CD14-positive monocyte (primary cell): Measurements from ENCODE around the gene HLA-F. TPM values are rescaled to one million over a fixed set of nuclear protein-coding genes. Genes with fewer than 3 reads are reported as not detected.

Experiments used
- DNase-seq, 3 donors: peaks; one replicate each; pipeline ENCODE4 v3.0.0-alpha.2; 2011 to 2022
- H2AFZ ChIP-seq: 2 replicates; pipeline ENCODE4 v1.6.0; 2012; ENCODE audit warnings: mild to moderate bottlenecking, low read depth, low read length, inconsistent platforms; ENCODE audit not compliant: insufficient read depth, poor library complexity, severe bottlenecking
- H3K27ac ChIP-seq, 2 donors: 1 replicate in 1 of 2; 2 replicates in 1 of 2; pipeline ENCODE4 v1.5.1; 2012 to 2013; ENCODE audit warnings: low read length in 2 of 2, control low read depth in 1 of 2, inconsistent platforms in 1 of 2, low read depth in 1 of 2, mild to moderate bottlenecking in 1 of 2
- H3K27me3 ChIP-seq, 2 donors: one replicate each; pipeline versions ENCODE4 v1.6.0 to v1.6.1; 2011 to 2013; ENCODE audit warnings: low read length in 2 of 2; ENCODE audit not compliant: control insufficient read depth in 2 of 2, insufficient read depth in 2 of 2
- H3K36me3 ChIP-seq, 2 donors: replicated peaks in 1 of 2; 1 replicate in 1 of 2; 2 replicates in 1 of 2; pipeline versions ENCODE4 v1.5.1 to v1.6.1; 2012 to 2013; ENCODE audit warnings: low read length in 2 of 2, control low read depth in 1 of 2, inconsistent platforms in 1 of 2, mild to moderate bottlenecking in 1 of 2; ENCODE audit not compliant: insufficient read depth in 2 of 2, control insufficient read depth in 1 of 2
- H3K4me1 ChIP-seq, 2 donors: 1 replicate in 1 of 2; 2 replicates in 1 of 2; pipeline versions ENCODE4 v1.5.1 to v1.6.1; 2012 to 2013; ENCODE audit warnings: low read length in 2 of 2, control low read depth in 1 of 2, inconsistent platforms in 1 of 2, mild to moderate bottlenecking in 1 of 2, moderate library complexity in 1 of 2; ENCODE audit not compliant: insufficient read depth in 2 of 2, control insufficient read depth in 1 of 2
- H3K4me2 ChIP-seq: replicated peaks from 2 replicates; pipeline ENCODE3; 2012; ENCODE audit warnings: low read length, moderate library complexity, mild to moderate bottlenecking; ENCODE audit not compliant: poor library complexity, severe bottlenecking; ENCODE audit errors: extremely low read depth
- H3K4me3 ChIP-seq, 3 experiments: fragments of 200-600 bp in 1 of 3; sonication (generic) in 1 of 3; replicated peaks in 1 of 3; 1 replicate in 2 of 3; 2 replicates in 1 of 3; pipeline ENCODE4 v1.5.1; 2011 to 2013; ENCODE audit warnings: low read length in 3 of 3, mild to moderate bottlenecking in 3 of 3, control low read depth in 2 of 3, low read depth in 2 of 3, inconsistent platforms in 1 of 3, moderate library complexity in 1 of 3
- H3K79me2 ChIP-seq: 2 replicates; pipeline ENCODE4 v1.6.0; 2012; ENCODE audit warnings: mild to moderate bottlenecking, control low read depth, inconsistent platforms, low read length, moderate library complexity; ENCODE audit not compliant: insufficient read depth
- H3K9ac ChIP-seq: 2 replicates; pipeline ENCODE4 v1.6.0; 2017; ENCODE audit warnings: low read length, mild to moderate bottlenecking; ENCODE audit not compliant: insufficient read depth, poor library complexity, severe bottlenecking
- H3K9me3 ChIP-seq, 2 donors: replicated peaks in 1 of 2; 1 replicate in 1 of 2; 2 replicates in 1 of 2; pipeline versions ENCODE4 v1.5.1 to v1.6.1; 2012 to 2013; ENCODE audit warnings: low read length in 2 of 2, control low read depth in 1 of 2; ENCODE audit not compliant: control insufficient read depth in 1 of 2, insufficient read depth in 1 of 2
- H4K20me1 ChIP-seq: 2 replicates; pipeline ENCODE4 v1.6.0; 2012; ENCODE audit warnings: mild to moderate bottlenecking, low read length, control low read depth, moderate library complexity; ENCODE audit not compliant: insufficient read depth
- H3K27ac Mint-ChIP-seq, 7 donors: one replicate each; pipeline ENCODE4 v1.8.0; 2020; ENCODE audit warnings: mild to moderate bottlenecking in 7 of 7, mixed read lengths in 7 of 7, moderate library complexity in 6 of 7, inconsistent platforms in 2 of 7
- H3K27me3 Mint-ChIP-seq, 3 donors: one replicate each; pipeline ENCODE4 v1.8.0; 2021 to 2022; ENCODE audit warnings: low read depth in 3 of 3, mild to moderate bottlenecking in 3 of 3, mixed read lengths in 3 of 3, moderate library complexity in 3 of 3, inconsistent platforms in 1 of 3
- H3K36me3 Mint-ChIP-seq, 2 donors: one replicate each; pipeline ENCODE4 v1.8.0; 2020; ENCODE audit warnings: mixed read lengths in 2 of 2, inconsistent platforms in 1 of 2, mild to moderate bottlenecking in 1 of 2
- H3K4me1 Mint-ChIP-seq: one replicate; pipeline ENCODE4 v1.8.0; 2020; ENCODE audit warnings: mild to moderate bottlenecking, mixed read lengths
- H3K4me3 Mint-ChIP-seq, 2 donors: one replicate each; pipeline ENCODE4 v1.8.0; 2020; ENCODE audit warnings: mild to moderate bottlenecking in 2 of 2, mixed read lengths in 2 of 2, moderate library complexity in 1 of 2
- H3K9me3 Mint-ChIP-seq, 7 donors: one replicate each; pipeline ENCODE4 v1.8.0; 2020 to 2022; ENCODE audit warnings: mixed read lengths in 7 of 7, mild to moderate bottlenecking in 6 of 7, moderate library complexity in 6 of 7, inconsistent platforms in 2 of 7
- CTCF ChIP-seq: fragments of 200-600 bp; IDR thresholded peaks from one replicate; pipeline ENCODE4 v1.8.0; 2022; ENCODE audit warnings: antibody characterized with exemption, mild to moderate bottlenecking
- WGBS: methylation state at CpG from one replicate; pipeline ENCODE4 v1.1.5; 2013; ENCODE audit warnings: missing lambda C conversion rate; ENCODE audit not compliant: insufficient coverage; 5-methylcytosine and 5-hydroxymethylcytosine counted together
- intact Hi-C, 2 donors: fragments of 100-400 bp; cut with micrococcal nuclease; formaldehyde crosslinking; loops; one replicate each; pipeline versions ENCODE4 v1.15.0 to v1.15.1; 2023
- polyA plus RNA-seq, 3 donors: library from polyadenylated mRNA; depleted of rRNA in 1 of 3; unstranded in 2 of 3; stranded (reverse) in 1 of 3; fragments of 300-500 nt in 2 of 3; fragments of >200 nt in 1 of 3; fragmentation: Illumina TruSeq in 2 of 3; gene quantifications; 1 replicate in 2 of 3; 2 replicates in 1 of 3; pipeline ENCODE4 v1.2.3, GENCODE V29; 2012 to 2021

Gene HLA-F
- polyA plus RNA-seq, 3 donors = 283 to 816 (median 394) TPM

- Histone ChIP-seq H3K36me3 (no peaks in the 10 kb centered on the region), H3K79me2 (no peaks in the 10 kb centered on the region), H3K27me3 (no peaks in the 10 kb centered on the region), H4K20me1 (no peaks in the 10 kb centered on the region), H3K4me1 (peaks cover 0 to 7% of the 10 kb centered on the region in 2 donors), H3K4me3 (no peak overlapping the region), H3K9ac (no peak overlapping the region), H3K9me3 (no peaks in the 10 kb centered on the region), H2AFZ (no peak overlapping the region), H3K27ac (no peak overlapping the region), H3K4me2 (no peak overlapping the region)
- Mint-ChIP-seq H3K9me3 (no peaks in the 10 kb centered on the region), H3K4me1 (peaks cover 15% of the 10 kb centered on the region), H3K27me3 (peaks cover 0 to 3% (median 1%) of the 10 kb centered on the region in 3 donors), H3K4me3 (no peak overlapping the region), H3K27ac (no peak overlapping the region), H3K36me3 (peaks cover 0 to 13% of the 10 kb centered on the region in 2 donors)
- intact Hi-C loops = no loop called here
- WGBS = 84% methylated on average over 2 of the region's 5 CpGs
- no peak for DNase-seq
- no peak for TF ChIP-seq CTCF
These were observed 36.2 kb downstream of the HLA-F start for GRCh38 chr6:29759457-29759856.

GRCh38 chr6:29760328-29760727 lies 37.1 kb downstream of the HLA-F start:
- Histone ChIP-seq H3K4me2 (no peak overlapping the region), H3K27me3 (no peaks in the 10 kb centered on the region), H3K9ac (no peak overlapping the region), H3K36me3 (no peaks in the 10 kb centered on the region), H3K27ac (no peak overlapping the region), H3K79me2 (no peaks in the 10 kb centered on the region), H2AFZ (no peak overlapping the region), H3K4me3 (no peak overlapping the region), H3K4me1 (peaks cover 0 to 7% of the 10 kb centered on the region in 2 donors), H3K9me3 (no peaks in the 10 kb centered on the region), H4K20me1 (no peaks in the 10 kb centered on the region)
- peaks cover 0 to 7% of the 10 kb centered on the region in 2 donors for H3K36me3 Mint-ChIP-seq
- no peak for TF ChIP-seq CTCF
- H3K9me3 Mint-ChIP-seq = no peaks in the 10 kb centered on the region
- DNase-seq = no peak
- H3K27me3 Mint-ChIP-seq = peaks cover 0 to 5% (median 1%) of the 10 kb centered on the region in 3 donors
- intact Hi-C loops = no loop called here
- peaks cover 15% of the 10 kb centered on the region for H3K4me1 Mint-ChIP-seq
- no CpG with 5 or more reads among the region's 3 CpGs for WGBS
- no peak overlapping the region for H3K4me3 Mint-ChIP-seq
- no peak overlapping the region for H3K27ac Mint-ChIP-seq
